Suprapubic skin (tissue), 4 donors: ENCODE data around the gene NQO2. TPM values are rescaled to one million over a fixed set of nuclear protein-coding genes. Genes with fewer than 3 reads are reported as not detected.

Experiments
- DNase-seq, 2 donors: peaks; one replicate each; pipeline ENCODE4 v3.0.0-alpha.2; 2019; ENCODE audit warnings: low spot score in 2 of 2
- H3K27ac ChIP-seq: fragments of 200-600 bp; sonication (generic); one replicate; pipeline ENCODE4 v1.5.1; 2019
- H3K27me3 ChIP-seq: fragments of 200-600 bp; sonication (generic); one replicate; pipeline ENCODE4 v1.5.1; 2019
- H3K36me3 ChIP-seq: fragments of 200-600 bp; sonication (generic); one replicate; pipeline ENCODE4 v1.5.1; 2019
- H3K4me1 ChIP-seq: fragments of 200-600 bp; sonication (generic); one replicate; pipeline ENCODE4 v1.5.1; 2019
- H3K4me3 ChIP-seq: fragments of 200-600 bp; sonication (generic); one replicate; pipeline ENCODE4 v1.5.1; 2019; ENCODE audit warnings: mild to moderate bottlenecking
- H3K9me3 ChIP-seq: fragments of 200-600 bp; sonication (generic); one replicate; pipeline ENCODE4 v1.5.1; 2019
- CTCF ChIP-seq, 2 donors: fragments of 200-600 bp in 1 of 2; fragments of 450-650 bp in 1 of 2; sonication (generic) in 1 of 2; IDR thresholded peaks; one replicate each; pipeline ENCODE4 v1.5.1; 2016 to 2019; ENCODE audit warnings: antibody characterized with exemption in 2 of 2, mild to moderate bottlenecking in 1 of 2, moderate library complexity in 1 of 2
- EP300 ChIP-seq: sonication (generic); formaldehyde crosslinking; IDR thresholded peaks from one replicate; pipeline ENCODE4 v1.6.1; 2017; ENCODE audit warnings: antibody characterized with exemption
- POLR2A ChIP-seq, 2 donors: fragments of 450-650 bp; IDR thresholded peaks; one replicate each; pipeline ENCODE4 v1.6.1; 2017; ENCODE audit warnings: antibody characterized with exemption in 2 of 2, mild to moderate bottlenecking in 2 of 2, moderate library complexity in 2 of 2
- POLR2AphosphoS5 ChIP-seq, 3 donors: sonication (generic); formaldehyde crosslinking; IDR thresholded peaks; one replicate each; pipeline ENCODE4 v1.6.1; 2017; ENCODE audit warnings: antibody characterized with exemption in 3 of 3
- WGBS: methylation state at CpG from one replicate; pipeline ENCODE4 v1.1.5; 2018; 5-methylcytosine and 5-hydroxymethylcytosine counted together
- total RNA-seq, 4 donors: library from RNA; depleted of rRNA; stranded (reverse); fragments of >200 nt; gene quantifications; one replicate each; pipeline ENCODE4 v1.1.0, GENCODE V29; 2016

The NQO2 gene
- total RNA-seq, 4 donors from 2014 or later: 22.8 to 40.4 (median 38.3) TPM

- no peaks in the 10 kb centered on the region for H3K9me3 ChIP-seq
- TF ChIP-seq POLR2AphosphoS5 (IDR thresholded peaks at IDR 0.05) (no peak), EP300 (no peak), CTCF (IDR thresholded peaks at IDR 0.05) (no peak), POLR2A (IDR thresholded peaks at IDR 0.05) (no peak)
- no peaks in the 10 kb centered on the region for H3K4me1 ChIP-seq
- no peak overlapping the region for H3K27ac ChIP-seq
- no peak overlapping the region for H3K4me3 ChIP-seq
- 49% methylated on average over 3 of the region's 3 CpGs for WGBS
- no peaks in the 10 kb centered on the region for H3K27me3 ChIP-seq
- H3K36me3 ChIP-seq: no peaks in the 10 kb centered on the region
- DNase-seq: no peak
Observed at GRCh38 chr6:3039384-3039783, 39.7 kb downstream of the NQO2 start.

GRCh38 chr6:3041147-3041546, 41.5 kb downstream of the NQO2 start:
- WGBS: 93% methylated on average over 3 of the region's 3 CpGs
- Histone ChIP-seq H3K4me3 (no peak overlapping the region), H3K9me3 (no peaks in the 10 kb centered on the region), H3K27ac (no peak overlapping the region), H3K4me1 (no peaks in the 10 kb centered on the region), H3K27me3 (no peaks in the 10 kb centered on the region), H3K36me3 (no peaks in the 10 kb centered on the region)
- no peak for DNase-seq
- TF ChIP-seq POLR2AphosphoS5 (IDR thresholded peaks at IDR 0.05) (no peak), POLR2A (IDR thresholded peaks at IDR 0.05) (no peak), CTCF (IDR thresholded peaks at IDR 0.05) (no peak), EP300 (no peak)

GRCh38 chr6:3041606-3042005, 41.9 kb downstream of the NQO2 start:
- Histone ChIP-seq H3K27ac (no peak overlapping the region), H3K9me3 (no peaks in the 10 kb centered on the region), H3K36me3 (no peaks in the 10 kb centered on the region), H3K4me3 (no peak overlapping the region), H3K4me1 (no peaks in the 10 kb centered on the region), H3K27me3 (no peaks in the 10 kb centered on the region)
- WGBS: 72% methylated on average over 2 of the region's 2 CpGs
- TF ChIP-seq CTCF (IDR thresholded peaks at IDR 0.05): no peak
- TF ChIP-seq POLR2AphosphoS5 (IDR thresholded peaks at IDR 0.05): no peak
- no peak for TF ChIP-seq POLR2A (IDR thresholded peaks at IDR 0.05)
- no peak for TF ChIP-seq EP300
- DNase-seq: no peak

GRCh38 chr6:3045369-3045768, 45.7 kb downstream of the NQO2 start:
- DNase-seq: no peak
- H3K4me3 ChIP-seq: no peak overlapping the region
- no peak overlapping the region for H3K27ac ChIP-seq
- no peaks in the 10 kb centered on the region for H3K9me3 ChIP-seq
- WGBS: 68% methylated on average over 5 of the region's 5 CpGs
- H3K36me3 ChIP-seq: no peaks in the 10 kb centered on the region
- H3K4me1 ChIP-seq: no peaks in the 10 kb centered on the region
- TF ChIP-seq POLR2AphosphoS5 (IDR thresholded peaks at IDR 0.05) (no peak), POLR2A (IDR thresholded peaks at IDR 0.05) (no peak), EP300 (no peak), CTCF (IDR thresholded peaks at IDR 0.05) (no peak)
- no peaks in the 10 kb centered on the region for H3K27me3 ChIP-seq

- WGBS: 69% methylated on average over 1 of the region's 1 CpG
Observed at GRCh38 chr6:3045777-3046176, 46.1 kb downstream of the NQO2 start.

More at GRCh38 chr6:3045777-3046176, 46.1 kb downstream of the NQO2 start:
- no peaks in the 10 kb centered on the region for H3K9me3 ChIP-seq
- H3K27me3 ChIP-seq: no peaks in the 10 kb centered on the region
- no peaks in the 10 kb centered on the region for H3K4me1 ChIP-seq
- DNase-seq: no peak
- H3K27ac ChIP-seq: no peak overlapping the region
- TF ChIP-seq POLR2AphosphoS5 (IDR thresholded peaks at IDR 0.05) (no peak), EP300 (no peak), POLR2A (IDR thresholded peaks at IDR 0.05) (no peak), CTCF (IDR thresholded peaks at IDR 0.05) (no peak)
- H3K4me3 ChIP-seq: no peak overlapping the region
- H3K36me3 ChIP-seq: no peaks in the 10 kb centered on the region
